Fibroblast of peridontal ligament (primary cell): ENCODE data around the gene HEYL.

Source experiments
- DNase-seq: peaks from one replicate; pipeline ENCODE4 v3.0.0-alpha.2; 2010; ENCODE audit errors: extremely low read depth

HEYL gene

DNA sequence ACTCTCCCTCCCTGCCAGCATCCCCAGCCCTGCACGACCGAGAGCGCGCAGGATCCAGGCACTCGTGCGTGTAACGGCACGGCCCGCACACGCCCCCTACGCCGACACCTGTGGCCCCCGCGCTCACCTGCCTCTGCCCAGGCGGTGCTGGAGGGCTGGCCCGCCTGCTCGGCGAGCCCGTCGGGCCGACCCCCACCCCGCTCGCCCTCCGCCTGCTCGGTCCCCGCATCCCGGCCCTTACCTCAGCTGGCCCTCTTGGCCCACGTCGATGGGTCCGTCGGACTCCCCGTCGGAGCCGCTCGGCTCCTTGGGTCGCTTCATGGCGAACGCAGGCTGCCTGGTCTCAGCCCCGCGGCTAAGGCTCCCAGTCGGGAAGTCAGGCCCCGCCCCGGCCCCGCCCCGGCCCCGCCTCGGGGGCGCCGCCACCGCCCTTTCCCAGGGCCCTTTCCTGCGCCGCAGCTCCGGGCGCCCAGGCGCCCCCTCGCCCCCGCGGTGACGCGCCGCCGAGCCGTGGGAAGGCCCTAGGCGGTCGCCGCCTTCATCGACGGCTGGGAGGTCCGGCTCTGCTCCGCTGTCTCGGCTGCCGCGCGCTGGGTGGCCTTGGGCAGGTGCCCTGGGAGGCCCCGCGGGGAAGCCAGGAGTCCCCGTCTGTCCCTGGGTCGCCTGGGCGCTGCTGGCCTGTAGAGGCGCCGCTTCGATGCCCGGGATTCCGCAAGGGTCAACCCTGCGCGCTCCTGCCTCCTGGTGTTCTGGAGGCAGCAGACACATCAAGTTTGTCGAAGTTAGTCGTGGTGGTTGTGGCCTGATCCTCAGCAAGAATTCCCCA, at the start of gene HEYL:
HEYL (minus strand) TSS at position 339 of the 826 bp plus-strand sequence; CDS start at position 321, 18 bp downstream.
- DNase-seq: peak; percentile 18

GRCh38 chr1:39689214-39689613, 49.8 kb upstream of the HEYL start:
- DNase-seq: no peak

DNA sequence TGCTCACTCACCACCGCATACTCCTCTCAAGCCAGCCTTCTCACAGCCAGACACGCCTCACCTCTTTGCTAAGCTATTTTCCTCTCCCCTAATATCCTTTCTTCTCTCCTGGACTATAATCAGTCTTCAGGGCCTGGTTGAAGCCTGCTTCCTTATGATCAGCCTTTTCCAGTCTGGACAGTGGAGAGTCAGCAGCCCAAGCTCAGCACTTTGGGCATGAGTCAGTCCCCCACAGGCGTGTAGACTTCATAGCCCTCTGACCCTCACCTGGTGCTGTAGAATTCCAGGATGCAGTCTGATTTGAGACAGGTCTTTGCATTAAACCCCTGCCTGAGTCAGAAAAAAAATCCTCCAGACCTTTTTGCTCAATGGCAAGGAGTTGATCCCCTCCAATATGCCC, 49.3 kb upstream of the HEYL start:
- no peak for DNase-seq

- no peak for DNase-seq
These were observed 47.8 kb upstream of the HEYL start for GRCh38 chr1:39687243-39687642.

GRCh38 chr1:39685071-39685470, 45.6 kb upstream of the HEYL start:
- DNase-seq: no peak

- DNase-seq: no peak
These were observed 44.8 kb upstream of the HEYL start for GRCh38 chr1:39684313-39684664.

DNA sequence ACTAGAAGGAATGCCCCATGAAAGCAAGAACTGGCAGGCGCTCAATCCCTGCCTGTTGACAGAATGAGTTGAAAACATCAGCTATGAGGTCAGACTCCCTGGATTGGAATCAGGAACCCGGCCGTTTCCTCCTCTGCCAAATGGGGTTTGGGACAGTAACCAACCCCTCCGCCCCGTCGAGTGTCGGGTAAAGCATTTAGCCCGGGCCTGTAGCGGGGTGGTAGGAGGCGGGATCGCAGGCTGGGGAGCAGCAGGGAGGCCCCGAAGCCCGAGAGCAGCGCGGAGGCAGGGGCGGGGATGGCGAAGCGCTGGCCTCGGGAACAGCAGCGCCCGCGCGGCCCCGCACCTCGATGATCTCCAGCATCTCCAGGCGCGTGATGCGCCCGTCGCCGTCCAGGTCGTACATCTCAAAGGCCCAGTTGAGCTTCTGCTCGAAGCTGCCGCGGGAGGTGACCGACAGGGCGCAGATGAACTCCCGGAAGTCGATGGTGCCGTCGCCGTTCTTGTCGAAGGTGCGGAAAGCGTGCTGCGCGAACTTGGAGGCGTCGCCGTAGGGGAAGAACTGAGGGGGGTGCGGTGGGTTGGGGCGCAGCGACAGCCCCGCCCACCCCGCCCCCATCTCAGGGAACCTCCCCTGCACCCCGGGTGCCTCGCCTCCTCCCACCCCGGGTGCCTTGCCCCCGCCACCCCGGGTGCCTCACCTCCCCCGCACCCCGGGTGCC, 44.3 kb upstream of the HEYL start:
- DNase-seq: no peak

DNA sequence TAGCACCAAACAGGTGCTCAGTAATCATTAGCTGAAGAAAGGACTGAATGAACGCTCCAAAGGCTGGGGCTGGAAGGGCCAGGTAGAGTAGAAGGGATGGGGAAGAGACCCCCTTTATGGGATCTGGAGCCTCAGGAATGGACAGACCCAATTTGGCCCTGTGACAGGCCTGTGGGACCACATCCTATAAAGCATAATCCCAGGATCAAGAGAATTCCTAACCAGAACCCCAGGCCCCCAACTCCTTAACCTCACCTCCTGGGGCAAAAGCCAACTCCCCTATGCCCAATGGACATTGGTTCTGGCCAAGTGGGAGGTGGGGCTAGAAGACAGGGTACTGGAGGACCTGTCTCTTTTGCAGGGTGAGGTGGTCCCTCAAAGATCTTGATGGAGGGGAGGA, 42.6 kb upstream of the HEYL start:
- DNase-seq: no peak

- no peak for DNase-seq
These were observed 41.9 kb upstream of the HEYL start for GRCh38 chr1:39681294-39681693.

- DNase-seq: no peak
These were observed 41.3 kb upstream of the HEYL start for GRCh38 chr1:39680751-39681150.

- DNase-seq: no peak
These were observed 40.4 kb upstream of the HEYL start for GRCh38 chr1:39679821-39680220.

- no peak for DNase-seq
These were observed 39.4 kb upstream of the HEYL start for GRCh38 chr1:39678889-39679288.

- no peak for DNase-seq
These were observed 38.2 kb upstream of the HEYL start for GRCh38 chr1:39677645-39678044.

GRCh38 chr1:39676948-39677548, 37.6 kb upstream of the HEYL start:
- DNase-seq: no peak

- DNase-seq: no peak
These were observed 35.8 kb upstream of the HEYL start for GRCh38 chr1:39675220-39675619.

- DNase-seq: peak; percentile 30
These were observed 33.8 kb upstream of the HEYL start for GRCh38 chr1:39673215-39673614.

- DNase-seq: no peak
These were observed 33.1 kb upstream of the HEYL start for GRCh38 chr1:39672551-39672947.

DNA sequence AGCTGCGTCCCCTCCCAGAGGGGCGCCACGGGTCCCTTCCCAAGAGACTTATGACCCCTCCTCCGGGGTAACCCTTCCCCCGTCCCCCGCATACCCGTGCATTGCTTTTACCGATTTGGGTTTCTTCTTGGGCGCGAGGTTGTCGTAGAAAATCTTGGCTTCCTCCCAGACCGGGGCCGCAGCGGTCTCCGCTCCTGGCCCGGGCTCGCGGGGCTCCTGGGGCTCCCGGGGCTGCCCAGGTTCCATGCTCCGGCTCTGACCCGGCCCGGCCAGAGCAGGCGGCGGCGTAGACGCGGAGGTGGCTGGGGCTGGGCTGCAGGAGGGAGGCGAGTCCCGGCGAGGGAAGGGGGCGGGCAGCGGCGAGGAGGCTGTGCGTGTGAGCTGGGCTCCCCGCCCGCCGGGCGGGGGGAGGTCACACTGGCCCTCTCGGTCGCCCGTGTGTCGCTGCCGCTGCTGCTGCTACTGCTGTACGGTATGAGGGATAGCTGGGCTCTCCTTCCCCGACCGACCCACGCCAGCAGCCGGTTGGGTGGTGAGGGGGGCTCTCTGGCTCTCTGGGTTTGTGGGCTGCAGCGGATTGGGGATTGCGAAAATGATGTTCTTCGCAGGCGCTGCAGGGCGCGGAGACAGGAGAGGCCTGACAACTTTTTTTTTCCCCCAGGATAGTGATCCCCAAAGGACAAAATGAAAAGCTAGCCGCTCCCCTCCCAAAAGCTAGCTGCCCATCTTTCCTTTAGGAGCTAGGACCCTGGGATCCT, 32.5 kb upstream of the HEYL start, which contains the start of gene NT5C1A:
NT5C1A (minus strand) TSS at position 315 of the 758 bp plus-strand sequence; CDS start at position 246, 69 bp downstream.
- DNase-seq: no peak

DNA sequence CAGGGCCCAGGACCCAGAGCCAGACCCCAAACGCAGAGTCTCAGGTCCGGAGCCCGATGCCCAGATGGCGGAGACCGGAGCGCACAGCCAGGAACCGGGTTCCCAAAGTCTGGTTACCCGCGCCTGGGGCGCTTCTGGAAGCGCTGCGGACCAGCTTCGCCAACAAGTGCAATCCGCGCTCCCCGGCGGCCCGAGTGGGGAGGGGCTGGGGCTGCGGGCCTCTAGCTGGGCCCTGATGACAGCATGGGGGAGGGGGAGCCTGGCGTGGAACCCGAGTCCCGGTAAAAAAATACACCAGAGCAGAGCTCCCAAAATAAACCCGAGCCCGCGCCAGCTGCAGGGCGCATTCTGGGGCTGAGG, 32.0 kb upstream of the HEYL start:
- no peak for DNase-seq

- DNase-seq: no peak
These were observed 31.2 kb upstream of the HEYL start for GRCh38 chr1:39670689-39671088.

GRCh38 chr1:39668894-39669293, 29.5 kb upstream of the HEYL start:
- DNase-seq: no peak

DNA sequence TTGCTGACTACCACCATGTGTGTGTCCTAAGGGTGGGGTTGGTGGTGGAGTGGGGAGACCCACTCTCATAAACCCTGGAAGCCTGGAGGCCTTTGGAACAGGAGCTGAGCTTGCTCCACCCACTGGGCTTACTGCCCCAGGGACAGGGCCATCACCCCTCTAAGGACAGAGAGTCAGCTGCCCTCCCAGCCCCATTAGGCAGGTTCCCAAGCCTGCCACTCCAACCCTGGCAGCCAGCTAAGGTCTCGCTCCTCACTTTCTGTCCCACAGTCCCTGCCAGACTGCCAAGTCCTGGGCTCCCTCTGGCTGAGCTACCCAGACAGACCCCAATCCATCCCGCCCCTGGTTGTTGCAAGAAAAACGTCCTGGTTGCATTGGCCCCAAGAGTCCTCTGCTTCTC, 28.7 kb upstream of the HEYL start:
- DNase-seq: no peak
